GM06990 (cell line): ENCODE measurements around the gene PPDPF.

ENCODE experiments used
- DNase-seq: peaks from one replicate; pipeline ENCODE4 v3.0.0-alpha.2; 2011; ENCODE audit not compliant: insufficient read length; ENCODE audit errors: extremely low read depth
- H3K27me3 ChIP-seq: replicated peaks from 2 replicates; pipeline ENCODE4 v1.6.0; 2011; ENCODE audit warnings: low read length; ENCODE audit not compliant: control insufficient read depth, insufficient read depth
- H3K36me3 ChIP-seq: 2 replicates; pipeline ENCODE4 v1.5.1; 2011; ENCODE audit warnings: low read length; ENCODE audit not compliant: control insufficient read depth, insufficient read depth
- H3K4me3 ChIP-seq: replicated peaks from 2 replicates; pipeline ENCODE4 v1.5.1; 2011; ENCODE audit warnings: low read depth, mild to moderate bottlenecking, control low read depth, low read length
- CTCF ChIP-seq: IDR thresholded peaks from 2 replicates; pipeline ENCODE4 v1.5.1; 2011; ENCODE audit warnings: low read length, control low read depth, mild to moderate bottlenecking, inconsistent platforms; ENCODE audit not compliant: insufficient read depth, poor library complexity, severe bottlenecking

Gene PPDPF

GRCh38 chr20:63536997-63537524 lies 16.5 kb downstream of the PPDPF start, which contains the start of gene PTK6:
Gene PTK6, minus strand, starts transcription at chr20:63537376. Its CDS starts 62 bp downstream, at chr20:63537314.
- no peak for TF ChIP-seq CTCF
- H3K36me3 ChIP-seq, result no peaks in the 10 kb centered on the region
- H3K4me3 ChIP-seq, result peak within 1 kb of the TSS; percentile 63
- no peaks in the 10 kb centered on the region for H3K27me3 ChIP-seq
- DNase-seq, result no peak

- no peaks in the 10 kb centered on the region for H3K36me3 ChIP-seq
- H3K4me3 ChIP-seq, result peak overlapping the region; percentile 63
- no peaks in the 10 kb centered on the region for H3K27me3 ChIP-seq
- peak; percentile 95 for DNase-seq
- TF ChIP-seq CTCF, result peak; percentile 93
These were observed 17.1 kb downstream of the PPDPF start for GRCh38 chr20:63537525-63538203.

GRCh38 chr20:63538204-63539091 lies 17.9 kb downstream of the PPDPF start:
- Histone ChIP-seq H3K27me3 (no peaks in the 10 kb centered on the region), H3K4me3 (peak overlapping the region; percentile 44), H3K36me3 (no peaks in the 10 kb centered on the region)
- DNase-seq, result no peak
- TF ChIP-seq CTCF, result no peak

- H3K4me3 ChIP-seq, result no peak overlapping the region
- no peak for DNase-seq
- H3K27me3 ChIP-seq, result no peaks in the 10 kb centered on the region
- no peaks in the 10 kb centered on the region for H3K36me3 ChIP-seq
- no peak for TF ChIP-seq CTCF
These were observed 18.5 kb downstream of the PPDPF start for GRCh38 chr20:63539092-63539430.

- Histone ChIP-seq H3K4me3 (no peak overlapping the region), H3K27me3 (no peaks in the 10 kb centered on the region), H3K36me3 (no peaks in the 10 kb centered on the region)
- DNase-seq, result no peak
- no peak for TF ChIP-seq CTCF
These were observed 19.1 kb downstream of the PPDPF start for GRCh38 chr20:63539441-63540370.
